22Rv1 (cell line): ENCODE measurements around the gene DHX35.

Experiments used
- ZFX ChIP-seq: fragments of 450-650 bp; IDR thresholded peaks from 2 replicates; pipeline ENCODE4 v1.6.1; 2017; ENCODE audit warnings: antibody characterized with exemption, borderline replicate concordance
- TF ChIP-seq, protein P1 (sequence below): fragments of 450-650 bp; IDR thresholded peaks from 2 replicates; pipeline ENCODE4 v1.5.1; 2017; ENCODE audit warnings: mild to moderate bottlenecking

DNA sequence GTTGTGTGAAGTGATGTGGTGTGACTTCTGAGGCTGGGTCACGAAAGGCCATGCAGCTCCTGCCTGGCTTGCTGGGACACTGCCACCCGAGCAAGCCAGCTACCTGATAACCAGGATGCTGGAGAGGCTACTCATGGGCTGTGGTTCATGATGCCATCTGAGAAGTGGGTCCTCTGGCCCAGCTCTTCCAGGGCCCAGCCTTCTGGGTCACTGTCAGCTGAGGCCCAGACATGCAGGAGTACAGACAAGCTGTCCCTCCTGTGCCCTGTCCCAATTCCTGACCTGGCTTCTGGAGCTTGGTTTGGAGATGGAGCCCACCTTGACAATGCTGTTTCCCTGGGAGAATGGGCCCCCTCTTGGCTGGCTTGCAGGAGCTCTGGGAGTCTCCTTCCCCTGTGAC is 87.0 kb downstream of the DHX35 start:
- TF ChIP-seq, protein P1, sequence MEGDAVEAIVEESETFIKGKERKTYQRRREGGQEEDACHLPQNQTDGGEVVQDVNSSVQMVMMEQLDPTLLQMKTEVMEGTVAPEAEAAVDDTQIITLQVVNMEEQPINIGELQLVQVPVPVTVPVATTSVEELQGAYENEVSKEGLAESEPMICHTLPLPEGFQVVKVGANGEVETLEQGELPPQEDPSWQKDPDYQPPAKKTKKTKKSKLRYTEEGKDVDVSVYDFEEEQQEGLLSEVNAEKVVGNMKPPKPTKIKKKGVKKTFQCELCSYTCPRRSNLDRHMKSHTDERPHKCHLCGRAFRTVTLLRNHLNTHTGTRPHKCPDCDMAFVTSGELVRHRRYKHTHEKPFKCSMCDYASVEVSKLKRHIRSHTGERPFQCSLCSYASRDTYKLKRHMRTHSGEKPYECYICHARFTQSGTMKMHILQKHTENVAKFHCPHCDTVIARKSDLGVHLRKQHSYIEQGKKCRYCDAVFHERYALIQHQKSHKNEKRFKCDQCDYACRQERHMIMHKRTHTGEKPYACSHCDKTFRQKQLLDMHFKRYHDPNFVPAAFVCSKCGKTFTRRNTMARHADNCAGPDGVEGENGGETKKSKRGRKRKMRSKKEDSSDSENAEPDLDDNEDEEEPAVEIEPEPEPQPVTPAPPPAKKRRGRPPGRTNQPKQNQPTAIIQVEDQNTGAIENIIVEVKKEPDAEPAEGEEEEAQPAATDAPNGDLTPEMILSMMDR = no peak
- TF ChIP-seq ZFX = no peak
